ENCODE measurements around the gene HSPA13.

Gene HSPA13

DNA sequence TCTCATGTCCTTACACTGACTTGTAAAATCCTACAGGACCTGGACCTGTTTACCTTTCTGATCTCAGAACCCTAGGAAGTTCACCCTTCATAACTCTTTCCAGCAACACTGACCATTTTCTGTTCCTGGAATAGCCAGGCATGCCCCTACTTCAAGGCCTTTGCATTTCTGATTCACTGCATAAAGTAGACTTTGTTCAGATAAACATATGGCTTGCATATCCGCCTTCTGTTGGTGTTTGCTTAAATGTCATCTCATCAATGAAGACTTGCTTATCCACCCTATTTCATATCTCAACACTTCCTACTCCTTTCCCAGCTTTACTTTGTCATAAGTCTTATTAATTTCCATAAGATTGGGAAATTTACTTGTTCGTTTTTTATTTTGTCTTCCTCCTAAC is 57.4 kb downstream of the HSPA13 start:
- Histone ChIP-seq H3K27ac (ENCODE audit: low read length, poor library complexity, severe bottlenecking) (no peak overlapping the region), H3K9ac (ENCODE audit: low read length) (no peak overlapping the region), H3K27me3 (ENCODE audit: control insufficient read depth in 1 of 2, insufficient read depth in 1 of 2, low read length in 2 of 2) (no peaks in the 10 kb centered on the region), H4K8ac (ENCODE audit: low read length) (no peak overlapping the region), H3K4me1 (ENCODE audit: control insufficient read depth, insufficient read depth, low read depth, low read length) (no peaks in the 10 kb centered on the region), H4K91ac (ENCODE audit: low read length) (no peak overlapping the region), H2AK5ac (ENCODE audit: low read length, severe bottlenecking) (no peak overlapping the region), H3K36me3 (ENCODE audit: control insufficient read depth in 1 of 2, insufficient read depth in 2 of 2, low read depth in 1 of 2, low read length in 2 of 2) (no peaks in the 10 kb centered on the region), H2AFZ (ENCODE audit: low read depth, low read length) (no peak overlapping the region), H3K4me2 (ENCODE audit: low read length, poor library complexity, severe bottlenecking) (no peak overlapping the region), H3K14ac (ENCODE audit: low read length in 2 of 2) (no peak overlapping the region), H2BK12ac (ENCODE audit: low read length in 2 of 2) (no peak overlapping the region), H3K79me1 (replicated peaks; ENCODE audit: low read length, poor library complexity, severe bottlenecking) (no peaks in the 10 kb centered on the region), H3K9me3 (ENCODE audit: control insufficient read depth, low read length) (no peaks in the 10 kb centered on the region), H2BK120ac (ENCODE audit: low read depth, low read length) (no peak overlapping the region), H2BK5ac (ENCODE audit: low read depth, low read length, poor library complexity, severe bottlenecking) (no peak overlapping the region), H3K4ac (ENCODE audit: low read depth in 1 of 2, low read length in 2 of 2) (no peak overlapping the region), H2BK15ac (ENCODE audit: low read depth, poor library complexity, severe bottlenecking) (no peak overlapping the region), H3K18ac (ENCODE audit: low read depth in 1 of 2, low read length in 2 of 2) (no peak overlapping the region), H3K23ac (ENCODE audit: low read length in 2 of 2) (no peak overlapping the region), H3K4me3 (ENCODE audit: insufficient read depth in 1 of 2, low read depth in 1 of 2, low read length in 2 of 2) (no peak overlapping the region)
- DNase-seq, result no peak
- WGBS, result 83% methylated on average over 1 of the region's 2 CpGs

All from mesenchymal stem cell (in vitro differentiated cells and primary cell).